ENCODE results near the gene CASP12. TPM values are rescaled to one million over a fixed set of nuclear protein-coding genes. Genes with fewer than 3 reads are reported as not detected.
"Not testable (repeated sequence)": the region's sequence is repeated elsewhere in the genome, so short reads cannot be mapped to it uniquely, and the experiment has no call there.

Gene CASP12
- total RNA-seq (2014; rRNA removed; shearing (Covaris generic)) = not detected in 2 replicates
- not detected in 2 replicates for polyA plus RNA-seq (2014; cell fraction: nucleus; rRNA removed)

DNA sequence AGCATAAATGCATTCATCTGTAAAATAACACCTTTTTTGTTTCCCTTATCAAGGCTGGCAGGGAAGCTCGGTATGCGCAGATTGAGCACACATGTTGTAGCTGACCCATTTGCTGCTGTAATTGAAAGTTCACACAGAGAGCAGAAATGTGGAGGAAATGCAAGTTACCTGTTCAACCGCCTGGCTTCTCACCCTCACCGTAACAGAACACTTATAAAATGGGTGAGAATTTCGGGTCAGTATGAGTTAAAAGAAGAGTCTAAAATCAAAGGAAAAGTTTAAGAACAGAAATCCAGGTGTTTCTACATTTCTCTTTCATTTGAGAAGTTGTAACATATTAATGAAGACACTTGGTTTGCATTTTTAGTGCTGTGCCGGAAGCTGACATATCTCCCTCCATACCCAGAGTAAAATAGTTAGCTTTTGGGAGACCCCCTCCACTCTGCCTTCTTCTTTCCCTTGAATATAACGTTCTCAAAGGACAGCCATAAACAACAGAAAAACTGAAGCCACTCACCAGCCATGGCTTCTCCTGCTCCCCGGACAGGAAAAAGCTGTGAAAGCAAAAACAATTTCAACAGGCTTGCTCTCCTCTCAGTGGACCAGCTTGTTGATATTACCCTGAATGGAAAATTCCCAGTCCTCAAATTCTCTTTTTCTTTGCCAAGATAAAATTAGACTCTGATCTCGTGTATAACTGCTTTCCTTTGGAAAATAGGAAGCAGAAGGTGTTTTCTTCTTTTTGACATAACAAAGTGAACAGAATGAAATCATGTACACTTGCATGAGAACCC, at the start of gene CASP12:
Gene CASP12, minus strand, starts transcription at position 570 of the 794 bp plus-strand sequence.
- DNase-seq (ENCODE audit: extremely low read depth, low read depth) = no peak

DNA sequence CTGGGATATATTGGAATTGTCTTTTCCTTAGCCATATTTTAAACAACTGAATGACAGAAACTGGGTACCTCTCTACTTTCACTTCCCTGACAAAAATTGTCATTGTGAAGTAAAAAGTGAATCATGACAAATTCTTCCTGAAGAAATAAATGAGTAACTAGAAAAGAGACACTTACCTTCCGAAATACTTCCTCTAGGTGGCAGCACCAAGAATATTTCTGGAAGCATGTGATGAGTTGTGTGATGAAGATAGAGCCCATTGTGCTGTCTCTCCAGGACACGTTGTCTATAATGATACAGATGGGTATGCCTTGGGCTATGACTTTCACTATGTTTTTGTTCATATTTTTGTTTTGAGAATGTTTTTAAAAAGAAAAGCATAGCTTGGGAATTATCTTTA, 48.6 kb upstream of the CASP12 start:
- peak; percentile 53 for DNase-seq (ENCODE audit: extremely low read depth, low read depth)

DNA sequence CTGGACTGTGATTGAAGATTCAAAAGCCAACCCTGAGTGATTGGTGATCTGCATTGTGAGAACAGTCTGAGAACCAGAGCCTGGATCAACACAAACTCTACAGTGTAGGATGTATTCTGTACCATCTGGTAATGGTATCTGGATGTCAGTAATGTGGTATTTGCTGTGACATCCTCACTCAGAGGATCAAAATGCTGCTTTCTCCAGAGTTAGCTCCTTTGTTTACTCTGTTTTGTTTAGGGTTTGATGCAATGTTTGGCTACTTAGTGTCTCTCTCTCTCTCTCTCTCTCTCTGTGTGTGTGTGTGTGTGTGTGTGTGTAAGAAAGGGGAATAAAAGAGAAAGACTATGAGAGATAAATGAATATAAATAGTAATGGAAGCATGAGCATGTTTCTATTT, 45.8 kb upstream of the CASP12 start:
- no peak for DNase-seq (ENCODE audit: extremely low read depth, low read depth)

DNA sequence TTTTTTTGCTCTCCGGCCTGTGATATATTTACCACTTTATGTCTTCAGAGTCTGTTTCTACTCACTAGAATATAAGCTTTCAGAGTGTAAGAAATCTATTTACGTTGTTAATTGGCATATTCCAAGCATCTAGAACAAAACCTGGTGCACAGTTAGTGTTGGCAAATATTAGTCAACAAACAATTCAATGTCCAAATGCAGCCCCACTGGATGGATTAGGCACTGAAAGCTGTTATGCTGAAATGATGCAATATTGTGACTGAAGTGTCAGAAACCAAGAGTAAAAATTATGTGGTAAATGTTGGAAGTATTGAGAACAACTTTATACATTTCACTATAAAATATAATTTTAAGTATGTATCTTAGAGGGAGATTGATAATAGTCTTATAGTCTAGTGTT, 45.3 kb upstream of the CASP12 start:
- no peak for DNase-seq (ENCODE audit: extremely low read depth, low read depth)

DNA sequence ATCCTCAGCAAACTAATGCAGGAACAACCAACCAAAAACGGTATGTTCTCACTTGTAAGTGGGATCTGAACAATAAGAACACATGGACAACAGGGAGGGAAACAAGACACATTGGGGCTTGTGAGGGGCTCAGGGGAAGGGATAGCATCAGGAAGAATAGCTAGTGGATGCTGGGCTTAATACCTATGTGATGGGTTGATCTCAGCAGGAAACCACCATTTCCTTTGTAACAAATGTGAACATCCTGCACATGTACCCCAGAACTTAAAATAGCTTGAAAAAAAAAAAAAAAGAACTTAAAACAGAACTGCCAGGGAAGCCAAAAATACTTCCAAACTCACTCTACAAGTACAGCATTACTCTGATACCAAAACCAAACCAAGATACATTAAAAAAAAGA, 36.3 kb upstream of the CASP12 start:
- DNase-seq (ENCODE audit: extremely low read depth, low read depth) = no peak

DNA sequence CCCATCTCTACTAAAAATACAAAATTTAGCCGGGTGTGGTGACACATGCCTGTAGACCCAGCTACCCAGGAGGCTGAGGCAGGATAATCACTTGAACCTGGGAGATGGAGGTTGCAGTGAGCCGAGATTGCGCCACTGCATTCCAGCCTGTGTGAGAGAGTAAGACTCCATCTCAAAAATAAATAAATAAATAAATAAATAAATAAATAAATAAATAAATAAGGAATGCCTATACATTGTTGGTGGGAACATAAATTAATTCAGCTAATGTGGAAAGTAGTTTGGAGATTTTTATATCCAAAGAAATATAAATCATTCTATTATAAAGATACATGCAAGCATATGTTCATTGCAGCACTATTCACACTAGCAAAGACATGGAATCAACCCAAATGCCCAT, 35.8 kb upstream of the CASP12 start:
- not testable (repeated sequence) for DNase-seq (ENCODE audit: extremely low read depth, low read depth)

DNA sequence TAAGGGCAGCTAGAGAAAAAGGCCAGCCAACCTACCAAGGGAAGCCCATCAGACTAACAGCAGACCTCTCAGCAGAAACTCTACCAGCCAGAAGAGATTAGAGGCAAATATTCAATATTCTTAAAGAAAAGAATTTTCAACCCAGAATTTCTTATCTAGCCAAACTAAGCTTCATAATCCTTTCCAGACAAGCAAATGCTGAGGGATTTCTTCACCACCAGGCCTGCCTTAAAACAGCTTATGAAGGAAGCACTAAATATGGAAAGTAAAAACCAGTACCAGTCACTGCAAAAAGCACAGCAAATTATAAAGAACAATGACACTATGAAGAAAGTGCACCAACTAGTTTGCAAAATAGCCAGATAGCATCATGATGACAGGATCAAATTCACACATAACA, 30.6 kb upstream of the CASP12 start:
- no peak for DNase-seq (ENCODE audit: extremely low read depth, low read depth)

DNA sequence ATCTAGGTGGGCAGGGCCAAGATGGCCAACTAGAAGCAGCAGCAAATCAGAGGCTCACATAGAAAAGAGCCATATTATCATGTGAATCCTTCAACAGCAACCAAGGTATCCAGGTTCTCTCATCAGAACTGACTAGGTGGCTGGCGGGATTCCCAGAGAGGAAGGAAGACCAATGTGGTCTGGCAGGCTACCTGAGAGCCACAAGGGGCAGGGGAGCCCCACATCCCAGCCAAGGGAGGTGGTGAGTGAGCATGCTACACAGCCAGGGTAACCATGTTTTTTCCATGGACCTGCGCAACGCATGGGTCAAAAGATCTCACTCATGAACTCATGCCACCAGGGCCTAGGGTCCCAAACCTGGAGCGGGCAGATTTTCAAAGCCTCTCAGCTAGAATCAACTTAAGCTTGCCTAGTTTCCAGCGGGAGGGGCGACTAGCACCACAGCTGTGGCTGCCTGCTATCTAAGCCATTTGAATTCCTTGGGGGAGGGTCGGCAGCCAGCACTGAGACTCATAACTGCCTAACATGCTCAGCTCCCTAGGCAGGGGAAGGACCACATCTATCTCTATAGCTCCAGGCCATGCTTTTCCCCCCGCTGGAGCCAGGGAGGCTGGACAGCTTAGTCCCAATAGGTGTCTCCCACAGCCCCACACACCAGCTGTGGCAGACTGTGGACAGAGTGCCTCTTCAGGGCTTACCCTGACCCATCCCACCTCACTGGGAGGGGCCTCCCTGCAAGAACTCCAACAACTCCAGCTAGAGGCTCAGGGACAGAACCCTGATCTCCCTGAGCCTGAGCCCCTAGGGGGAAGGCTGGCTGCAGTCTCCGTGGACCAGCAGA, 28.7 kb upstream of the CASP12 start:
- DNase-seq (ENCODE audit: extremely low read depth, low read depth) = no peak

DNA sequence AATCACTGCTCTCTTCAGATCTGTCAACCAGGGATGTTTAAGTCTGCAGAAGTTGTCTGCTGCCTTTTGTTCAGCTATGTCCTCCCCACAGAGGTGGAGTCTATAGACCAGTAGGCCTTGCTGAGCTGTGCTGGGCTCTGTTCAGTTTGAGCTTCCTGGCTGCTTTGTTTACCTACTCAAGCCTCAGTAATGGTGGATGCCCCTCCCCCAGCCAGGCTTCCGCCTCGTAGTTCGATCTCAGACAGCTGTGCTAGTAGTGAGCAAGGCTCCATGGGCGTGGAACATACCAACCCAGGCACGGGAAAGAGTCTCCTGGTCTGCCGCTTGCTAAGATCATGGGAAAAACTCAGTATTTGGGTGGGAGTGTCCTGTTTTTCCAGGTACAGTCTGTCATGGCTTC, 27.6 kb upstream of the CASP12 start:
- no peak for DNase-seq (ENCODE audit: extremely low read depth, low read depth)

DNA sequence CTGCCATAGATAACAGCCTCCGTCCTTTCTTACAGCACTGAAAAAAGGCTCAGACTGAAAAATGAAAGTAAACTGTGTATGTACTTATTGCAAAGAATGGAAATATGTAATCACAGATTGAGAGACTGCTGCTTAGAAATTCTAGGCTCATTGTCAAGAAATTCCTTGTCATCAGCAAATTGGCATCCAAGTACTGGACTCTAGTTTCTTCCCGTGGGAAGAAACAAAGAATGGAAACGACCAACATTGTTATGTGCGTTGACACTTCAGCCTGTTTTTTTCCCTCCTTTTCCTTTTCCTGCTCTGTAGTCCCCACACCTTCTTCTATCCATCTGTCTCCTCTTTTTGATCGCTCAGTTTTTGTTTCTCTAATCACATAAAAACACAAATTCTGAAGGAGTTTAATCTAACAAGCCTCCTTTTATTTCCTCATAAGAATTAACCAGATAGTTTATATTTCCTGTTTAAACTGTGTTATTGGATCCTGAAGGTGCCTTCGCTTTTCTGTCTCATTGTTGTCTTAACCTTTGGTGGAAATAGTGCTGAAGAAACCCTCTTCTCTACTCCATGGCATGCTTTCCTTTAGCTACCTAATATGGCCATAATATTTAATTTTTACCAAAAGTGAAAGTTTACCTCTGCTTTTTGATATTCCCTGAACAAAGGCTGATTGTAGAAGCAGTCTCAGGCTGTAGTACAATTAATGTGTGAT, 20.0 kb upstream of the CASP12 start:
- DNase-seq (ENCODE audit: extremely low read depth, low read depth) = no peak

DNA sequence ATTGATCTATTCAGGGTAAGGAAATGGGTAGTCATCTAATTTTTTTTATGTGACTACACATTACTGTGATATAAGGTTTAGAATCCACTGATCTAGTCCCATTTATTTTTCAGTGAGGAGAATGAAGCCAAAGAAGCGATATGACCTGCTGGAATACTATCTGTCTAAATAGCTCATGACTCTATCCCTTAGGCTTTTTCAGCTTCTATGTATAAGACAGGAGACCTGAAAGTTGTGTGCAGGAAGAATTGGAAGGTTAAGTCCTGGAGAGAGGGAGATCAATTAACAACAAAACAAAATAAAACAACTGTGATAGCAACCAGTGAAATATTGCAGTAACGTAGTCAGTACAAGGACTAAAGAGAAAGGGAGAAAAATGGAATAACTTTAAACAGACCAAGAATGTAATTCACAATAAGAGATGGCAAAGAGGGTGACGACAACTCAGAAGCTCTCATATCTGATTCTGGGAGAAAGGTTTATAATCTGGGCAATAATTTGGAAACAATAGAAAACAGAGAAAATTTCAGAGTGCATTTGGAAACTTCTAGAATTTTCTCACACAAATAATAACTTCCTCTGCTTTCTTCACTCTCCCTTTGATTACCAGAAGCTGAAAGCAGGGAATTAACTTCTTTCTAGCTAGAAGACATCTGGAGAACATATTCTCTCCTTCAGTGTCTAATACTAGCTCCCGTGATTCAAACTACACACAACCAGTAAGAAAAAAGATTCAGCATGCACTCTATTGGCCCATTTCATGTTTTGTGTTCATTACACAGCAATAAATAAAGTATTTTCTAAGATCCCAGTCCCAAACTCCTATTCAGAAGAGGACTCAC, 19.2 kb upstream of the CASP12 start:
- no peak for DNase-seq (ENCODE audit: extremely low read depth, low read depth)

DNA sequence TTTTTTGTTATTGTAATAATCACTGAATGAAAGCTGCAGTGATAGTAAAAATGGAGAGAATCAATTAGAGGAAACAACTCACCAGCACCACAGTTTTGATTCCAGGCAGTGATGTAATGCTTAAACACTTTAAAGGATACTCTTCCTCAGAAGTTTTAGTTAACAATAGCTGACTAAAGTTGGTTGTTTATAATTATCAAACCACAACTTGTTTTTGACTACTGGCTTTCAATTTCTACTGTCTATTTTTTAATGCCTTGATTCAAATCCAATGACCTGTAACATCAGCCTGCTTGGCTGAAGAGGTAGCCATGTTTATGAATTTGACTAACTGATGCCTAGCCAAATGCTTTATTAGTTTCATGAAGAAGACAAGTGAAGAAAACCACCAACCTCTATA, 18.2 kb upstream of the CASP12 start:
- no peak for DNase-seq (ENCODE audit: extremely low read depth, low read depth)

DNA sequence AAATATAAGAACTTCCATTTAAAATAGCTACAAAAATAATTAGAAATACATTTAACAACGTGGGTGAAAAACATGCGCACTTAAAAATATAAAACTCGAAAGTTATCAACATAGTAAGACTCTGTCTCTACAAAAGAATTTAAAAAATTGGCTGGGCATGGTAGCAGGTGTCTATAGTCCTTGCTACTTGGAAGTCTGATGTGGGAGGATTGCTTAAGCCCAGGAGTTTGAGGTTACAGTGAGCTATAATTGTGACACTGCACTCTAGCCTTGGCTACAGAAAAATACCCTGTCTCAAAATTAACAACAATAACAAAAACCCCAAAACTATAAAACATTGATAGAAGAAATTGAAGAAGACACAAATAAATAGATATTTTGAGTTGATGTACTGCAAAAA, 13.8 kb upstream of the CASP12 start:
- no peak for DNase-seq (ENCODE audit: extremely low read depth, low read depth)

DNA sequence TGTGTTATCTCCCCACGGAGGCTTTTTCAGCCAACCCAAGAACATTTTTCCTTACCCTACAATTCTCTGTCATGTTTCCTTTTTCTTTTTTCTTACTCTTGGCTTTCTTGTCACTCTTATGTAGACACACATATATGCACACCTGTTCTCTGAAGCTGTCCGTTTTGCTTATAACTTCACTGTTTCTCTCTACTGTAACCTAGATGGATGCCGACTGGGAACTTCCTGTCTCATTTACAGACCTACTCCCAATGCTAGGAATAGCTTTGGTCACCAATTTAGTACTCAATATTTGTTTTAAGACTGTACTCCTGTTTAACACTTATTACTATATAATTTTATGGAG, 9.9 kb upstream of the CASP12 start:
- DNase-seq (ENCODE audit: extremely low read depth, low read depth) = no peak

DNA sequence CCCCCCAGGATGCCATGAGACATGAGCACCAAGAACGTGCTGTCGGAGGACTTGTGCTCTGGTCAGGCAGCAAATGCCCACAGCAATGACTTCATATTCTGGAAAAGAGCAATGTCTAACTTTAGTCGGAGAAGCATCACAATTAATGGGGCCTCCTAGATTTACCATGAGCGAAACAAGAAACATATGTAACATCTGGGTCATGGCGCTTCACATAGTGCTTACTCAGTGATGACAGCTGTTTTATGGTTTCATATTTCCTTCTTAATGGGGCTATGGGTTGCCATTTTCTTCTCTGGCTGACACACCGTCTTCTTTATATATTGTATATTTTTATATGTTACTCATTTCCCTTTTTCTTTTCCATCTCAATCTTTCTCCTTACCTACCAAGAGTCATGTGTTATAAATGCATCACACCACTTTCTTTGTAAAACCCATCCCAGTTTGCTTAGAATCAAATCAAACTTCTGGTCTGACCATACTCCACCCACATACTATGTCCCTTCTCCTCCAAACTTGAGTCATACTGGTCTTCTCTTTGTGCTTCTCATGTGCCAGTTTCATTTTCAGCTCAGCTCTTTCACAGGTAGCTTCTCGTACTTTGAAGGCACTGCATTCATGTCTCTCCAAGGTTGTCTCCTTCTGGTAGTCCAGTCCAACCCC, 9.4 kb upstream of the CASP12 start:
- DNase-seq (ENCODE audit: extremely low read depth, low read depth) = no peak

DNA sequence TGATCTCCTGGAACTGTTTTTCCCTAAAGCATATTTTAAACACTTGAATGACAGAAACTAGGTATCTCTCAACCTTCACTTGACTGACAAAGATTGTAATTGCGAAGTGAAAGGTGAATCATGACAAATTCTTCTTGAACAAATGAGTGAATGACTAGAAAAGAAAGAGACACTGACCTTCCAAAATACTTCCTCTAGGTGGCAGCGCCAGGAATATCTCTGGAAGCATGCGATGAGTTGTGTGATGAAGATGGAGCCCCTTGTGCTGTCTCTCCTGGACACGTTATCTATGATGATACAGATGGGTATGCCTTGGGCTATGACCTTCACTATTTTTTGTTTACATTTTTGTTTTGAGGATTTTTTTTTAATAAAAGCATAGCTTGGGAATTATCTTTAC, 7.0 kb upstream of the CASP12 start:
- DNase-seq (ENCODE audit: extremely low read depth, low read depth) = no peak

DNA sequence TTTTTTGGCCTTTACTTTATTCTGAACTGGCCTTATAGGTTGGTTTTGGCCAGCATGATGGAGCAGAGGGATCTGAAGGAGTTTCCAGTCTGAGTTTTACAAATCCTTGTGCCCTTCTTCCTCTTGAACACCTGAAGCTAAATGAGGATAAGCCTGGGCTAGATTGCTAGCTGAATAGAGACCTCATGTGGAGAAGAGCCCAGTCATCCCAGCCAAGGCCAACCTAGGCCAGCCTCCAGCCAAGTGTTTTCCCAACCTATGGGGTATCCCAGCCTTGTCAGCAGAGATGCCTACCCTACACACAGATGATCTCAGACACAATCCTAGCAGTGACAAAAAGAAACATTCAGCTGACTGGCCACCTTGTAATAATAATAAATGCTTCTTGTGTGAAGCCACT, 966 bp upstream of the CASP12 start:
- DNase-seq (ENCODE audit: extremely low read depth, low read depth) = no peak

DNA sequence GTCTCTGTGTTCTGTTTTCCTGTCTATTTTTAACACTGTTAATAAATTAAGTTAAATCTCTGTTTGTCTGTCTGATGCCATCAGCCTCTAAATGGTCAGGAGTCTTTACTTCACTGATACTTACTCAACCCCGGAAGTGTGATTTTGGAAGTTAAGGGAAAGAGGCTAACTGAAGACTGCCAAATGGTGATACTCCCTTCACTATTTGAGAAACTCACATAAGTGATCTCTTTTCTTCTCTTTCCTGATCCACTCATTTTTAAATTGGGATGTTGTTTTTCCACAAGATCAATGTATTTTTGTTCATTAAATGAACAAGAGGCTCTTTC, 389 bp upstream of the CASP12 start:
- DNase-seq (ENCODE audit: extremely low read depth, low read depth) = no peak

DNA sequence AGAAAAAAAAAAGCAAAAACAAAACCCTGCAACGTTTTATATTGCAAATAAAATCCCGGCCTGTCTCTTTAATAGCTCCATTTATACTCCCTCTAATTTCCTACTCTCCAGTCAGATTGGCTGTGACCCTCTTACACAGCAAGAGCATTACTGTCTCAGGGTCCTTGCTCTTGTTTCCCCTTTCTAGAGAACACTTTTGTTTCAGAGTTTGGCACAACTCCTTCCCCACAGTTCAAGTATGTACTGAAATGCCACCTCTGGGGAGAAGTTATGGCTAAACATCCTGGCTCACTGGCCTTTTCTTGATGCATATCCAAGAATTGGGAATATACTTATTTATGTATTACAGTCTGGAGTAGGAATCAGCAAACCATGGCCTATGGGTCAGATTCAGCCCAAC, 2.6 kb downstream of the CASP12 start:
- DNase-seq (ENCODE audit: extremely low read depth, low read depth) = no peak

DNA sequence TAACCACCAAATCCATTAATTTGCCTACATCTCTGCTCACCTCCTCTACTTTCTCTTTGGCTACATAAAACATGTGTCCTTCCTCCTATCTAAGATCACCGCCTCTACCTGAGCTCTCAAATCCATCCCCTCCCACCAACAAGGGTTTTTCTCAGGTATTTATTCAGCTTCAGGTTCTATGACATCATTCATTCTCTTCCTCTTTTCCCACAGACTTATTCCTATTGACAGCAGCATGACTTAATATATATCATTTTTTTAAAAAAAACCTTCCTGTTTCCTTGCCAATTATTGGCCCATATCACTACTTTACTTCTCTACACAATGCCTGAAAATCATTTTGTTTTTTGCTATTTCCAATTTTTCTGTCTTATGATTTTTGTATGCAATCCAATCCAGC, 4.4 kb downstream of the CASP12 start:
- DNase-seq (ENCODE audit: extremely low read depth, low read depth) = no peak

All from NCI-H460 (cell line).